ENCODE results near the gene FUT3. TPM values are rescaled to one million over a fixed set of nuclear protein-coding genes. Genes with fewer than 3 reads are reported as not detected.

FUT3 gene
- total RNA-seq, 5 donors from 2014 or later (not counting 1 experiment from before 2014, with no cell fraction given), result 0.13 to 0.50 (median 0.18) TPM; not detected in 1

- peaks cover 6 to 29% of the 10 kb centered on the region in 2 experiments for H3K4me1 ChIP-seq (ENCODE audit: control insufficient read depth in 1 of 2, extremely low read depth in 1 of 2, insufficient read depth in 2 of 2, low read length in 2 of 2)
- Mint-ChIP-seq H3K4me1 (peaks cover 14 to 17% (median 17%) of the 10 kb centered on the region in 3 donors), H3K27me3 (peaks cover 0 to 3% of the 10 kb centered on the region in 2 donors), H3K4me3 (peak overlapping the region; percentile 77 to 96 (median 79)), H3K36me3 (no peaks in the 10 kb centered on the region), H3K27ac (peak overlapping the region; percentile 86 to 93), H3K9me3 (no peaks in the 10 kb centered on the region)
- whole genome bisulfite sequencing (ENCODE audit: insufficient coverage), result 17% methylated on average over 21 of the region's 24 CpGs
- DNase-seq, result peak in 21 of 35 experiments; percentile 8 to 60 (median 21)
- CTCF ChIA-PET, result no interaction called here
- no peaks in the 10 kb centered on the region for H3K36me3 ChIP-seq (ENCODE audit: control insufficient read depth in 2 of 2, extremely low read depth in 1 of 2, insufficient read depth in 1 of 2, low read length in 1 of 2)
- no peak overlapping the region for H3K4me3 ChIP-seq (ENCODE audit: control insufficient read depth in 1 of 2, extremely low read depth in 1 of 2, low read length in 1 of 2)
- ATAC-seq (replicated peaks in 1 of 4), result no peak
- peaks cover 0 to 25% of the 10 kb centered on the region in 2 experiments for H3K27me3 ChIP-seq (replicated peaks in 1 of 2; ENCODE audit: control insufficient read depth in 2 of 2, extremely low read depth in 1 of 2, insufficient read depth in 2 of 2, low read length in 1 of 2)
- POLR2A ChIA-PET, result no interaction called here
- H3K9me3 ChIP-seq, result no peaks in the 10 kb centered on the region
- peak overlapping the region; percentile 10 for H3K27ac ChIP-seq (ENCODE audit: low read length)
Observed at GRCh38 chr19:5826531-5827341, 24.5 kb downstream of the FUT3 start.

GRCh38 chr19:5825178-5825577 is 26.1 kb downstream of the FUT3 start:
- CTCF ChIA-PET, result no interaction called here
- Mint-ChIP-seq H3K9me3 (no peaks in the 10 kb centered on the region), H3K4me1 (peaks cover 14 to 17% (median 17%) of the 10 kb centered on the region in 3 donors), H3K27me3 (peaks cover 0 to 2% of the 10 kb centered on the region in 2 donors), H3K36me3 (no peaks in the 10 kb centered on the region), H3K27ac (no peak overlapping the region), H3K4me3 (no peak overlapping the region)
- POLR2A ChIA-PET, result no interaction called here
- H3K4me1 ChIP-seq (ENCODE audit: control insufficient read depth in 1 of 2, extremely low read depth in 1 of 2, insufficient read depth in 2 of 2, low read length in 2 of 2), result peaks cover 6 to 29% of the 10 kb centered on the region in 2 experiments
- no peaks in the 10 kb centered on the region for H3K9me3 ChIP-seq
- ATAC-seq (replicated peaks in 1 of 4) (no peak), DNase-seq (no peak)
- no peak overlapping the region for H3K27ac ChIP-seq (ENCODE audit: low read length)
- WGBS (ENCODE audit: insufficient coverage), result 89% methylated on average over 12 of the region's 21 CpGs
- H3K36me3 ChIP-seq (ENCODE audit: control insufficient read depth in 2 of 2, extremely low read depth in 1 of 2, insufficient read depth in 1 of 2, low read length in 1 of 2), result no peaks in the 10 kb centered on the region
- no peak overlapping the region for H3K4me3 ChIP-seq (ENCODE audit: control insufficient read depth in 1 of 2, extremely low read depth in 1 of 2, low read length in 1 of 2)
- H3K27me3 ChIP-seq (replicated peaks in 1 of 2; ENCODE audit: control insufficient read depth in 2 of 2, extremely low read depth in 1 of 2, insufficient read depth in 2 of 2, low read length in 1 of 2), result peaks cover 0 to 20% of the 10 kb centered on the region in 2 experiments

- POLR2A ChIA-PET, result no interaction called here
- CTCF ChIA-PET, result no interaction called here
- Mint-ChIP-seq H3K4me1 (peaks cover 14 to 17% (median 15%) of the 10 kb centered on the region in 3 donors), H3K36me3 (no peaks in the 10 kb centered on the region), H3K27ac (peak overlapping the region in 1 of 2 donors; percentile 36), H3K27me3 (no peaks in the 10 kb centered on the region), H3K9me3 (no peaks in the 10 kb centered on the region), H3K4me3 (no peak overlapping the region)
- Histone ChIP-seq H3K27me3 (replicated peaks in 1 of 2; ENCODE audit: control insufficient read depth in 2 of 2, extremely low read depth in 1 of 2, insufficient read depth in 2 of 2, low read length in 1 of 2) (peaks cover 0 to 18% of the 10 kb centered on the region in 2 experiments), H3K9me3 (no peaks in the 10 kb centered on the region), H3K4me1 (ENCODE audit: control insufficient read depth in 1 of 2, extremely low read depth in 1 of 2, insufficient read depth in 2 of 2, low read length in 2 of 2) (peaks cover 6 to 29% of the 10 kb centered on the region in 2 experiments), H3K36me3 (ENCODE audit: control insufficient read depth in 2 of 2, extremely low read depth in 1 of 2, insufficient read depth in 1 of 2, low read length in 1 of 2) (no peaks in the 10 kb centered on the region), H3K27ac (ENCODE audit: low read length) (no peak overlapping the region), H3K4me3 (ENCODE audit: control insufficient read depth in 1 of 2, extremely low read depth in 1 of 2, low read length in 1 of 2) (no peak overlapping the region)
- 100% methylated on average over 8 of the region's 10 CpGs for WGBS (ENCODE audit: insufficient coverage)
- ATAC-seq (replicated peaks in 1 of 4) (no peak), DNase-seq (no peak)
Observed at GRCh38 chr19:5824751-5825150, 26.5 kb downstream of the FUT3 start.

- no peaks in the 10 kb centered on the region for H3K9me3 Mint-ChIP-seq
- H3K4me1 Mint-ChIP-seq, result peaks cover 13 to 17% (median 15%) of the 10 kb centered on the region in 3 donors
- H3K4me3 Mint-ChIP-seq, result no peak overlapping the region
- H3K27me3 Mint-ChIP-seq, result no peaks in the 10 kb centered on the region
- Histone ChIP-seq H3K9me3 (no peaks in the 10 kb centered on the region), H3K36me3 (ENCODE audit: control insufficient read depth in 2 of 2, extremely low read depth in 1 of 2, insufficient read depth in 1 of 2, low read length in 1 of 2) (no peaks in the 10 kb centered on the region), H3K4me3 (ENCODE audit: control insufficient read depth in 1 of 2, extremely low read depth in 1 of 2, low read length in 1 of 2) (no peak overlapping the region), H3K4me1 (ENCODE audit: control insufficient read depth in 1 of 2, extremely low read depth in 1 of 2, insufficient read depth in 2 of 2, low read length in 2 of 2) (peaks cover 5 to 20% of the 10 kb centered on the region in 2 experiments), H3K27me3 (replicated peaks in 1 of 2; ENCODE audit: control insufficient read depth in 2 of 2, extremely low read depth in 1 of 2, insufficient read depth in 2 of 2, low read length in 1 of 2) (peaks cover 0 to 12% of the 10 kb centered on the region in 2 experiments), H3K27ac (ENCODE audit: low read length) (no peak overlapping the region)
- H3K27ac Mint-ChIP-seq, result no peak overlapping the region
- WGBS (ENCODE audit: insufficient coverage), result 90% methylated on average over 30 of the region's 30 CpGs
- ChIA-PET CTCF (no interaction called here), POLR2A (no interaction called here)
- no peaks in the 10 kb centered on the region for H3K36me3 Mint-ChIP-seq
- DNase-seq (no peak), ATAC-seq (replicated peaks in 1 of 4) (no peak)
Observed at GRCh38 chr19:5823579-5824281, 27.5 kb downstream of the FUT3 start.

GRCh38 chr19:5822181-5822844 is 28.9 kb downstream of the FUT3 start:
- Histone ChIP-seq H3K9me3 (no peaks in the 10 kb centered on the region), H3K27ac (ENCODE audit: low read length) (no peak overlapping the region), H3K4me3 (ENCODE audit: control insufficient read depth in 1 of 2, extremely low read depth in 1 of 2, low read length in 1 of 2) (no peak overlapping the region), H3K27me3 (replicated peaks in 1 of 2; ENCODE audit: control insufficient read depth in 2 of 2, extremely low read depth in 1 of 2, insufficient read depth in 2 of 2, low read length in 1 of 2) (peaks cover 0 to 10% of the 10 kb centered on the region in 2 experiments), H3K4me1 (ENCODE audit: control insufficient read depth in 1 of 2, extremely low read depth in 1 of 2, insufficient read depth in 2 of 2, low read length in 2 of 2) (peaks cover 0 to 11% of the 10 kb centered on the region in 2 experiments), H3K36me3 (ENCODE audit: control insufficient read depth in 2 of 2, extremely low read depth in 1 of 2, insufficient read depth in 1 of 2, low read length in 1 of 2) (no peaks in the 10 kb centered on the region)
- Mint-ChIP-seq H3K9me3 (no peaks in the 10 kb centered on the region), H3K4me1 (peaks cover 5 to 10% (median 10%) of the 10 kb centered on the region in 3 donors), H3K4me3 (no peak overlapping the region), H3K27ac (no peak overlapping the region), H3K27me3 (no peaks in the 10 kb centered on the region), H3K36me3 (no peaks in the 10 kb centered on the region)
- WGBS (ENCODE audit: insufficient coverage), result 74% methylated on average over 26 of the region's 30 CpGs
- ChIA-PET POLR2A (interaction anchor here in 1 of 2 donors (0.6 kb wide), 1 partner anchor 76 kb away, joined by 3 read pairs; no protein-coding TSS in a partner anchor), CTCF (no interaction called here)
- DNase-seq (no peak), ATAC-seq (replicated peaks in 1 of 4) (no peak)

- CTCF ChIA-PET, result no interaction called here
- DNase-seq (no peak), ATAC-seq (replicated peaks in 1 of 4) (no peak)
- H3K27me3 Mint-ChIP-seq, result peaks cover 0 to 6% of the 10 kb centered on the region in 2 donors
- POLR2A ChIA-PET, result no interaction called here
- H3K4me1 Mint-ChIP-seq, result peaks cover 0 to 3% (median 3%) of the 10 kb centered on the region in 3 donors
- H3K4me3 Mint-ChIP-seq, result no peak overlapping the region
- 78% methylated on average over 7 of the region's 8 CpGs for WGBS (ENCODE audit: insufficient coverage)
- H3K27ac ChIP-seq (ENCODE audit: low read length), result no peak overlapping the region
- no peak overlapping the region for H3K4me3 ChIP-seq (ENCODE audit: control insufficient read depth in 1 of 2, extremely low read depth in 1 of 2, low read length in 1 of 2)
- H3K9me3 ChIP-seq, result no peaks in the 10 kb centered on the region
- no peaks in the 10 kb centered on the region for H3K9me3 Mint-ChIP-seq
- no peaks in the 10 kb centered on the region for H3K36me3 ChIP-seq (ENCODE audit: control insufficient read depth in 2 of 2, extremely low read depth in 1 of 2, insufficient read depth in 1 of 2, low read length in 1 of 2)
- H3K27ac Mint-ChIP-seq, result no peak overlapping the region
- peaks cover 0 to 10% of the 10 kb centered on the region in 2 experiments for H3K27me3 ChIP-seq (replicated peaks in 1 of 2; ENCODE audit: control insufficient read depth in 2 of 2, extremely low read depth in 1 of 2, insufficient read depth in 2 of 2, low read length in 1 of 2)
- H3K4me1 ChIP-seq (ENCODE audit: control insufficient read depth in 1 of 2, extremely low read depth in 1 of 2, insufficient read depth in 2 of 2, low read length in 2 of 2), result peaks cover 0 to 5% of the 10 kb centered on the region in 2 experiments
- H3K36me3 Mint-ChIP-seq, result no peaks in the 10 kb centered on the region
Observed at GRCh38 chr19:5821521-5822180, 29.6 kb downstream of the FUT3 start.
